ENCODE data around the gene ZDHHC14. TPM values are rescaled to one million over a fixed set of nuclear protein-coding genes. Genes with fewer than 3 reads are reported as not detected.
"Not testable (repeated sequence)": the region's sequence is repeated elsewhere in the genome, so short reads cannot be mapped to it uniquely, and the experiment has no call there.

Gene ZDHHC14
- total and polyA plus RNA-seq, 2 of the 8 experiments (the other 6 are each of a cell fraction or from before 2014, with no cell fraction given): 2.9 to 5.3 TPM

DNA sequence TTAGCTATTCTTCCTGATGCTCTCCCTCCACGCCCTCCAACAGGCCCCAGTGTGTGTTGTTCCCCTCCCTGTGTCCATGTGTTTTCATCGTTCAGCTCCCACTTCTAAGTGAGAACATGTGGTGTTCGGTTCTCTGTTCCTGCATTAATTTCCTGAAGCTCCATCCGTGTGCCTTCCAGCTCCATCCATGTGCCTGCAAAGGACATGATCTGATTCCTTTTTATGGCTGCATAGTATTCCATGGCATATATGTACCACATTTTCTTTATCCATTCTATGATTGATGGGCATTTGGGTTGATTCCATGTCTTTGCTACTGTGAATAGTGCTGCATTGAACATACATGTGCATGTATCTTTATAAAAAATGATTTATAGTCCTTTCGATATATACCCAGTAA lies 27.4 kb downstream of the ZDHHC14 start:
- H2AFZ ChIP-seq (ENCODE audit: low read length); H3K9ac ChIP-seq (replicated peaks in 1 of 4; ENCODE audit: extremely low read depth in 1 of 4, low read depth in 3 of 4, low read length in 3 of 4); H3K9me3 ChIP-seq (ENCODE audit: insufficient read depth in 2 of 2, low read depth in 1 of 2, low read length in 1 of 2); DNase-seq (ENCODE audit: low read depth in 1 of 2, low spot score in 2 of 2); H3K36me3 ChIP-seq (ENCODE audit: control insufficient read depth in 2 of 4, insufficient read depth in 4 of 4, low read length in 3 of 4); H3K4me2 ChIP-seq (ENCODE audit: insufficient read depth in 1 of 2, low read depth in 2 of 2, low read length in 2 of 2); H3K27me3 ChIP-seq (replicated peaks in 1 of 4; ENCODE audit: control insufficient read depth in 3 of 4, extremely low read depth in 1 of 4, insufficient read depth in 3 of 4, low read length in 3 of 4); H2BK15ac ChIP-seq (ENCODE audit: low read length); H3K4me3 ChIP-seq (ENCODE audit: extremely low read depth in 1 of 4, insufficient read depth in 2 of 4, low read depth in 3 of 4, low read length in 4 of 4); H4K20me1 ChIP-seq (replicated peaks in 1 of 2; ENCODE audit: control insufficient read depth in 1 of 2, insufficient read depth in 2 of 2, low read length in 2 of 2); H3K56ac ChIP-seq (replicated peaks; ENCODE audit: insufficient read length, low read depth, low read length); H4K8ac ChIP-seq (ENCODE audit: extremely low read depth, insufficient read depth, low read length); H2BK5ac ChIP-seq (ENCODE audit: low read depth, low read length); H2BK20ac ChIP-seq (ENCODE audit: low read length); H2BK12ac ChIP-seq (ENCODE audit: low read depth, low read length); H4K91ac ChIP-seq (replicated peaks; ENCODE audit: insufficient read length, low read length); H3K14ac ChIP-seq (ENCODE audit: insufficient read length); H4K5ac ChIP-seq (ENCODE audit: insufficient read length, low read depth, low read length); H2BK120ac ChIP-seq (replicated peaks; ENCODE audit: low read depth, low read length); H3K23ac ChIP-seq (ENCODE audit: insufficient read length); H3K79me1 ChIP-seq (ENCODE audit: low read depth, low read length); POLR2A ChIA-PET (ENCODE audit: partially characterized antibody); H3K18ac ChIP-seq (ENCODE audit: extremely low read depth, low read length); H3K23me2 ChIP-seq (ENCODE audit: low read depth, low read length); FAIRE-seq; H2AK5ac ChIP-seq (ENCODE audit: low read depth, low read length); H3K4ac ChIP-seq (replicated peaks; ENCODE audit: insufficient read length, low read depth, low read length); H3K79me2 ChIP-seq (ENCODE audit: control insufficient read depth in 1 of 2, insufficient read depth in 2 of 2, low read length in 2 of 2); H3K27ac ChIP-seq (ENCODE audit: low read depth, low read length): not testable (repeated sequence)
- peaks cover 2 to 11% (median 5%) of the 10 kb centered on the region in 4 experiments for H3K4me1 ChIP-seq (replicated peaks in 1 of 4; ENCODE audit: control insufficient read depth in 3 of 4, insufficient read depth in 4 of 4, low read length in 3 of 4)
- CTCF ChIA-PET (ENCODE audit: partially characterized antibody): interaction anchor here (0.6 to 1.2 kb wide), 3 partner anchors 10 to 669 kb away, joined by 3 read pairs; no protein-coding TSS in a partner anchor
- 89% methylated on average over 5 of the region's 5 CpGs; no CpG with 5 or more reads in 1 of the 2 experiments for WGBS, 2 experiments (ENCODE audit: extremely low coverage in 1 of 2, insufficient coverage in 1 of 2, insufficient read length in 1 of 2, insufficient replicate concordance in 2 of 2, low coverage in 1 of 2, low lambda C conversion rate in 2 of 2, missing lambda C conversion rate in 1 of 2)
